ENCODE measurements around the gene TAAR2. TPM values are rescaled to one million over a fixed set of nuclear protein-coding genes. Genes with fewer than 3 reads are reported as not detected.

TAAR2 gene
- polyA plus RNA-seq: not detected

GRCh38 chr6:132624175-132624574, at the start of gene TAAR2:
Gene TAAR2, minus strand, starts transcription at chr6:132624275. Its CDS starts 0 bp downstream, at chr6:132624275.
- Histone ChIP-seq H3K9me3 (ENCODE audit: control insufficient read depth in 2 of 2, insufficient read depth in 1 of 2, low read depth in 1 of 2, low read length in 1 of 2) (no peaks in the 10 kb centered on the region), H3K4me1 (ENCODE audit: control insufficient read depth in 2 of 2, insufficient read depth in 2 of 2, low read length in 1 of 2) (no peaks in the 10 kb centered on the region), H3K27ac (ENCODE audit: low read depth in 2 of 2, low read length in 1 of 2) (no peak within 1 kb of the TSS), H3K36me3 (ENCODE audit: control insufficient read depth in 2 of 2, insufficient read depth in 2 of 2, low read length in 1 of 2) (no peaks in the 10 kb centered on the region), H3K4me3 (ENCODE audit: low read depth in 1 of 2, low read length in 2 of 2) (no peak within 1 kb of the TSS), H3K27me3 (ENCODE audit: control insufficient read depth in 1 of 2, insufficient read depth in 2 of 2, low read length in 2 of 2) (no peaks in the 10 kb centered on the region)
- 94 to 95% methylated on average over 6 of the region's 6 CpGs for WGBS, 2 donors

- Histone ChIP-seq H3K4me1 (ENCODE audit: control insufficient read depth in 2 of 2, insufficient read depth in 2 of 2, low read length in 1 of 2) (no peaks in the 10 kb centered on the region), H3K9me3 (ENCODE audit: control insufficient read depth in 2 of 2, insufficient read depth in 1 of 2, low read depth in 1 of 2, low read length in 1 of 2) (no peaks in the 10 kb centered on the region), H3K4me3 (ENCODE audit: low read depth in 1 of 2, low read length in 2 of 2) (no peak overlapping the region), H3K36me3 (ENCODE audit: control insufficient read depth in 2 of 2, insufficient read depth in 2 of 2, low read length in 1 of 2) (no peaks in the 10 kb centered on the region), H3K27me3 (ENCODE audit: control insufficient read depth in 1 of 2, insufficient read depth in 2 of 2, low read length in 2 of 2) (no peaks in the 10 kb centered on the region), H3K27ac (ENCODE audit: low read depth in 2 of 2, low read length in 1 of 2) (no peak overlapping the region)
- 76 to 88% methylated on average over 10 of the region's 10 CpGs for WGBS, 2 donors
Measured at GRCh38 chr6:132673376-132674094, 49.5 kb upstream of the TAAR2 start.

- no peaks in the 10 kb centered on the region for H3K4me1 ChIP-seq (ENCODE audit: control insufficient read depth in 2 of 2, insufficient read depth in 2 of 2, low read length in 1 of 2)
- no peak overlapping the region for H3K4me3 ChIP-seq (ENCODE audit: low read depth in 1 of 2, low read length in 2 of 2)
- WGBS, 2 donors: 64 to 84% methylated on average over 1 of the region's 1 CpG
- H3K36me3 ChIP-seq (ENCODE audit: control insufficient read depth in 2 of 2, insufficient read depth in 2 of 2, low read length in 1 of 2): no peaks in the 10 kb centered on the region
- no peaks in the 10 kb centered on the region for H3K9me3 ChIP-seq (ENCODE audit: control insufficient read depth in 2 of 2, insufficient read depth in 1 of 2, low read depth in 1 of 2, low read length in 1 of 2)
- H3K27me3 ChIP-seq (ENCODE audit: control insufficient read depth in 1 of 2, insufficient read depth in 2 of 2, low read length in 2 of 2): no peaks in the 10 kb centered on the region
- H3K27ac ChIP-seq (ENCODE audit: low read depth in 2 of 2, low read length in 1 of 2): no peak overlapping the region
Measured at GRCh38 chr6:132671295-132671694, 47.2 kb upstream of the TAAR2 start.

GRCh38 chr6:132669690-132670291, 45.7 kb upstream of the TAAR2 start:
- Histone ChIP-seq H3K36me3 (ENCODE audit: control insufficient read depth in 2 of 2, insufficient read depth in 2 of 2, low read length in 1 of 2) (no peaks in the 10 kb centered on the region), H3K4me3 (ENCODE audit: low read depth in 1 of 2, low read length in 2 of 2) (no peak overlapping the region), H3K9me3 (ENCODE audit: control insufficient read depth in 2 of 2, insufficient read depth in 1 of 2, low read depth in 1 of 2, low read length in 1 of 2) (no peaks in the 10 kb centered on the region), H3K4me1 (ENCODE audit: control insufficient read depth in 2 of 2, insufficient read depth in 2 of 2, low read length in 1 of 2) (no peaks in the 10 kb centered on the region), H3K27ac (ENCODE audit: low read depth in 2 of 2, low read length in 1 of 2) (no peak overlapping the region), H3K27me3 (ENCODE audit: control insufficient read depth in 1 of 2, insufficient read depth in 2 of 2, low read length in 2 of 2) (no peaks in the 10 kb centered on the region)
- WGBS, 2 donors: 3 to 7% methylated on average over 4 of the region's 4 CpGs

- 68 to 81% methylated on average over 4 of the region's 4 CpGs for WGBS, 2 donors
- H3K4me1 ChIP-seq (ENCODE audit: control insufficient read depth in 2 of 2, insufficient read depth in 2 of 2, low read length in 1 of 2): no peaks in the 10 kb centered on the region
- H3K9me3 ChIP-seq (ENCODE audit: control insufficient read depth in 2 of 2, insufficient read depth in 1 of 2, low read depth in 1 of 2, low read length in 1 of 2): no peaks in the 10 kb centered on the region
- no peaks in the 10 kb centered on the region for H3K27me3 ChIP-seq (ENCODE audit: control insufficient read depth in 1 of 2, insufficient read depth in 2 of 2, low read length in 2 of 2)
- no peak overlapping the region for H3K27ac ChIP-seq (ENCODE audit: low read depth in 2 of 2, low read length in 1 of 2)
- no peak overlapping the region for H3K4me3 ChIP-seq (ENCODE audit: low read depth in 1 of 2, low read length in 2 of 2)
- no peaks in the 10 kb centered on the region for H3K36me3 ChIP-seq (ENCODE audit: control insufficient read depth in 2 of 2, insufficient read depth in 2 of 2, low read length in 1 of 2)
Measured at GRCh38 chr6:132666118-132666517, 42.0 kb upstream of the TAAR2 start.

- H3K36me3 ChIP-seq (ENCODE audit: control insufficient read depth in 2 of 2, insufficient read depth in 2 of 2, low read length in 1 of 2): no peaks in the 10 kb centered on the region
- H3K4me1 ChIP-seq (ENCODE audit: control insufficient read depth in 2 of 2, insufficient read depth in 2 of 2, low read length in 1 of 2): no peaks in the 10 kb centered on the region
- no peak overlapping the region for H3K27ac ChIP-seq (ENCODE audit: low read depth in 2 of 2, low read length in 1 of 2)
- no peaks in the 10 kb centered on the region for H3K27me3 ChIP-seq (ENCODE audit: control insufficient read depth in 1 of 2, insufficient read depth in 2 of 2, low read length in 2 of 2)
- 99 to 100% methylated on average over 1 of the region's 1 CpG for WGBS, 2 donors
- no peak overlapping the region for H3K4me3 ChIP-seq (ENCODE audit: low read depth in 1 of 2, low read length in 2 of 2)
- H3K9me3 ChIP-seq (ENCODE audit: control insufficient read depth in 2 of 2, insufficient read depth in 1 of 2, low read depth in 1 of 2, low read length in 1 of 2): no peaks in the 10 kb centered on the region
Measured at GRCh38 chr6:132664309-132665034, 40.4 kb upstream of the TAAR2 start.

GRCh38 chr6:132663661-132664060, 39.6 kb upstream of the TAAR2 start:
- Histone ChIP-seq H3K4me1 (ENCODE audit: control insufficient read depth in 2 of 2, insufficient read depth in 2 of 2, low read length in 1 of 2) (no peaks in the 10 kb centered on the region), H3K27ac (ENCODE audit: low read depth in 2 of 2, low read length in 1 of 2) (no peak overlapping the region), H3K27me3 (ENCODE audit: control insufficient read depth in 1 of 2, insufficient read depth in 2 of 2, low read length in 2 of 2) (no peaks in the 10 kb centered on the region), H3K36me3 (ENCODE audit: control insufficient read depth in 2 of 2, insufficient read depth in 2 of 2, low read length in 1 of 2) (no peaks in the 10 kb centered on the region), H3K9me3 (ENCODE audit: control insufficient read depth in 2 of 2, insufficient read depth in 1 of 2, low read depth in 1 of 2, low read length in 1 of 2) (no peaks in the 10 kb centered on the region), H3K4me3 (ENCODE audit: low read depth in 1 of 2, low read length in 2 of 2) (no peak overlapping the region)
- WGBS, 2 donors: 77 to 82% methylated on average over 1 of the region's 1 CpG

GRCh38 chr6:132661906-132662305, 37.8 kb upstream of the TAAR2 start:
- Histone ChIP-seq H3K9me3 (ENCODE audit: control insufficient read depth in 2 of 2, insufficient read depth in 1 of 2, low read depth in 1 of 2, low read length in 1 of 2) (no peaks in the 10 kb centered on the region), H3K4me1 (ENCODE audit: control insufficient read depth in 2 of 2, insufficient read depth in 2 of 2, low read length in 1 of 2) (no peaks in the 10 kb centered on the region), H3K4me3 (ENCODE audit: low read depth in 1 of 2, low read length in 2 of 2) (no peak overlapping the region), H3K27me3 (ENCODE audit: control insufficient read depth in 1 of 2, insufficient read depth in 2 of 2, low read length in 2 of 2) (no peaks in the 10 kb centered on the region), H3K27ac (ENCODE audit: low read depth in 2 of 2, low read length in 1 of 2) (no peak overlapping the region), H3K36me3 (ENCODE audit: control insufficient read depth in 2 of 2, insufficient read depth in 2 of 2, low read length in 1 of 2) (no peaks in the 10 kb centered on the region)
- 76 to 87% methylated on average over 4 of the region's 4 CpGs for WGBS, 2 donors

GRCh38 chr6:132659082-132659481, 35.0 kb upstream of the TAAR2 start, which contains the start of gene TAAR1:
Gene TAAR1, minus strand, starts transcription at chr6:132659182. Its CDS starts 13,179 bp downstream, at chr6:132646003.
- H3K27ac ChIP-seq (ENCODE audit: low read depth in 2 of 2, low read length in 1 of 2): no peak within 1 kb of the TSS
- no peaks in the 10 kb centered on the region for H3K4me1 ChIP-seq (ENCODE audit: control insufficient read depth in 2 of 2, insufficient read depth in 2 of 2, low read length in 1 of 2)
- 73 to 89% methylated on average over 3 of the region's 3 CpGs for WGBS, 2 donors
- no peaks in the 10 kb centered on the region for H3K9me3 ChIP-seq (ENCODE audit: control insufficient read depth in 2 of 2, insufficient read depth in 1 of 2, low read depth in 1 of 2, low read length in 1 of 2)
- H3K36me3 ChIP-seq (ENCODE audit: control insufficient read depth in 2 of 2, insufficient read depth in 2 of 2, low read length in 1 of 2): no peaks in the 10 kb centered on the region
- no peaks in the 10 kb centered on the region for H3K27me3 ChIP-seq (ENCODE audit: control insufficient read depth in 1 of 2, insufficient read depth in 2 of 2, low read length in 2 of 2)
- no peak within 1 kb of the TSS for H3K4me3 ChIP-seq (ENCODE audit: low read depth in 1 of 2, low read length in 2 of 2)

Data from esophagus (tissue), 2 donors.